ENCODE results near the gene TMEM132C. TPM values are rescaled to one million over a fixed set of nuclear protein-coding genes. Genes with fewer than 3 reads are reported as not detected.

TMEM132C gene
- total RNA-seq, 1 donor from 2014 or later = not detected

DNA sequence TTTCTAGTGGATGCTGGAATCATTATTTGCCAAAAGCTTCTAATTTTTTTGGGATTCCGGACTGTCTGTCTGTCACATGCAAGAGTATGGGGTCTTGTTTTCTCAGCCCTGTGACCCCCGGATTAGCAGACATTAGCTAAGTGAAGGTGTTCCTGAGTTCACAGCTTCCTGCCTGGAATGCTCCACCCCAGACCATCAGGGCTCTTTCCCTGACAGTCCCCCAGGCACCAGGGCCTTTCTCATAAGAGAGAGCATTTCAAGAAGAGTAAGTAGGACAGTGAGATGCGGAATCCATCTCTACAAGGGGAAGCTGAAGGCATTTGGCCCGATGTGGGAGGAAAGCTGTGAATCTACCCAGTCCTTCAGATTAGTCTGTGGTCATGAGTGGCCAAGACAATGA lies 427.5 kb downstream of the TMEM132C start:
- Mint-ChIP-seq H3K36me3 (ENCODE audit: low read depth) (no peaks in the 10 kb centered on the region), H3K9me3 (peaks cover 4% of the 10 kb centered on the region), H3K27ac (no peak overlapping the region), H3K4me1 (ENCODE audit: low read depth) (no peaks in the 10 kb centered on the region), H3K27me3 (ENCODE audit: low read depth) (no peaks in the 10 kb centered on the region), H3K4me3 (ENCODE audit: low read depth) (no peak overlapping the region)
- no peak for DNase-seq (ENCODE audit: low spot score)
- intact Hi-C loops (cut with micrococcal nuclease) = no loop called here

DNA sequence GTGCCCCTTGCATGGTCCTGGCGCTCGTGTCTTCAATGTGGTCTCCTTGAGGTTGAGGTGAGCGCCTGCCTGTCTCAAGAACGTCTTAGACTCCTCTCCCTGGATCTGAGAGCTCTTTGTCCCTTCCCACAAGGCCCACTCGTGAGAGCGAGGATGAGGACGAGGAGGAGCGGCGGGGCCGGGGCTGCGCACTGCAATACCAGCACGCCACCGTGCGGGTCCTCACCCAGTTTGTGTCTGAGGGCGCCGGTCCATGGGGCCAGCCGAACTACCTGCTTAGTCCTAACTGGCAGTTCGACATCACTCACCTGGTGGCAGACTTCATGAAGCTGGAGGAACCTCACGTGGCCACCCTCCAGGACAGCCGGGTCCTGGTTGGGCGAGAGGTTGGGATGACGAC lies 428.7 kb downstream of the TMEM132C start:
- Mint-ChIP-seq H3K4me3 (ENCODE audit: low read depth) (no peak overlapping the region), H3K9me3 (peaks cover 4% of the 10 kb centered on the region), H3K27ac (no peak overlapping the region), H3K4me1 (ENCODE audit: low read depth) (no peaks in the 10 kb centered on the region), H3K36me3 (ENCODE audit: low read depth) (no peaks in the 10 kb centered on the region), H3K27me3 (ENCODE audit: low read depth) (no peaks in the 10 kb centered on the region)
- intact Hi-C loops (cut with micrococcal nuclease) = no loop called here
- no peak for DNase-seq (ENCODE audit: low spot score)

DNA sequence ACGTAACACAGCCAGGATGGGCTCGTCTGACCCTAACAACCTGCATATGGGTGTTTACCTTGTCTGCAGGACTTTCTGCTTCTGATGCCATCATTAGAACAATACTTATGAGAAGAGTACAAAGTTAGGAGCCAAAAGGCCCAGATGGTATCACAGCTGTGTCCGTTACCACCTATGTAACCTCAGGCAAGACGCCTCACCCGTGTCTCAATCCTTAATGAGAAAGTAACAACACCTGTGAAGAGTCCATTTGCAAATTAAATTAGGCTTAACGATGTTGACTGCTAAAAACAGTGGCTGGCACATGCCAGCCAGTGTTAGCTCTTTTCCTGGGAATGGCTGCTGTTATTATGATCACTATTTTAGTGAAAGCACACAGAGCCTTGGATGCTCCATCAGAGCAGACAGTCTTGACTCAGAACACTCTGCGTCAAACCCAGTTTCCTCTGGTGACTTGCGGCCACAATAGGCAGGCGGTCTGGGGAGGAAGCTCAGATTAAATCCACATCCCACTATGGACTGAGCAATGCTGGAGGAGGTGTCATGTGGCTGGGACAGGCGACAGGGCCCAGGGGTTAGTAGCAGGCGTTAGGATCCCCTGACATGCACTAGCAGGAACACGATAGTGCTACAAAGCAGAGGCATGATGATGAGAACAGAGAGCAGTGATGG lies 431.5 kb downstream of the TMEM132C start:
- no peak overlapping the region for H3K4me3 Mint-ChIP-seq (ENCODE audit: low read depth)
- no peak for DNase-seq (ENCODE audit: low spot score)
- peaks cover 4% of the 10 kb centered on the region for H3K9me3 Mint-ChIP-seq
- H3K27ac Mint-ChIP-seq = no peak overlapping the region
- H3K27me3 Mint-ChIP-seq (ENCODE audit: low read depth) = no peaks in the 10 kb centered on the region
- no peaks in the 10 kb centered on the region for H3K36me3 Mint-ChIP-seq (ENCODE audit: low read depth)
- no peaks in the 10 kb centered on the region for H3K4me1 Mint-ChIP-seq (ENCODE audit: low read depth)
- intact Hi-C loops (cut with micrococcal nuclease) = no loop called here

- H3K27ac Mint-ChIP-seq = no peak overlapping the region
- H3K4me3 Mint-ChIP-seq (ENCODE audit: low read depth) = no peak overlapping the region
- H3K9me3 Mint-ChIP-seq = peaks cover 4% of the 10 kb centered on the region
- intact Hi-C loops (cut with micrococcal nuclease) = no loop called here
- DNase-seq (ENCODE audit: low spot score) = no peak
- H3K27me3 Mint-ChIP-seq (ENCODE audit: low read depth) = no peaks in the 10 kb centered on the region
- no peaks in the 10 kb centered on the region for H3K4me1 Mint-ChIP-seq (ENCODE audit: low read depth)
- H3K36me3 Mint-ChIP-seq (ENCODE audit: low read depth) = no peaks in the 10 kb centered on the region
Measured at GRCh38 chr12:128699106-128699505, 432.1 kb downstream of the TMEM132C start.

GRCh38 chr12:128702371-128702770 lies 435.4 kb downstream of the TMEM132C start:
- Mint-ChIP-seq H3K27me3 (ENCODE audit: low read depth) (no peaks in the 10 kb centered on the region), H3K4me3 (ENCODE audit: low read depth) (no peak overlapping the region), H3K9me3 (no peaks in the 10 kb centered on the region), H3K4me1 (ENCODE audit: low read depth) (no peaks in the 10 kb centered on the region), H3K36me3 (ENCODE audit: low read depth) (no peaks in the 10 kb centered on the region), H3K27ac (no peak overlapping the region)
- intact Hi-C loops (cut with micrococcal nuclease) = no loop called here
- no peak for DNase-seq (ENCODE audit: low spot score)

- Mint-ChIP-seq H3K27ac (no peak overlapping the region), H3K9me3 (no peaks in the 10 kb centered on the region), H3K27me3 (ENCODE audit: low read depth) (no peaks in the 10 kb centered on the region), H3K4me1 (ENCODE audit: low read depth) (no peaks in the 10 kb centered on the region), H3K36me3 (ENCODE audit: low read depth) (no peaks in the 10 kb centered on the region), H3K4me3 (ENCODE audit: low read depth) (no peak overlapping the region)
- DNase-seq (ENCODE audit: low spot score) = no peak
- intact Hi-C loops (cut with micrococcal nuclease) = no loop called here
Measured at GRCh38 chr12:128705140-128705539, 438.2 kb downstream of the TMEM132C start.

GRCh38 chr12:128707488-128707887 lies 440.5 kb downstream of the TMEM132C start:
- no peaks in the 10 kb centered on the region for H3K36me3 Mint-ChIP-seq (ENCODE audit: low read depth)
- no peak for DNase-seq (ENCODE audit: low spot score)
- no peak overlapping the region for H3K4me3 Mint-ChIP-seq (ENCODE audit: low read depth)
- H3K27ac Mint-ChIP-seq = no peak overlapping the region
- no peaks in the 10 kb centered on the region for H3K9me3 Mint-ChIP-seq
- H3K4me1 Mint-ChIP-seq (ENCODE audit: low read depth) = no peaks in the 10 kb centered on the region
- H3K27me3 Mint-ChIP-seq (ENCODE audit: low read depth) = no peaks in the 10 kb centered on the region
- intact Hi-C loops (cut with micrococcal nuclease) = no loop called here

DNA sequence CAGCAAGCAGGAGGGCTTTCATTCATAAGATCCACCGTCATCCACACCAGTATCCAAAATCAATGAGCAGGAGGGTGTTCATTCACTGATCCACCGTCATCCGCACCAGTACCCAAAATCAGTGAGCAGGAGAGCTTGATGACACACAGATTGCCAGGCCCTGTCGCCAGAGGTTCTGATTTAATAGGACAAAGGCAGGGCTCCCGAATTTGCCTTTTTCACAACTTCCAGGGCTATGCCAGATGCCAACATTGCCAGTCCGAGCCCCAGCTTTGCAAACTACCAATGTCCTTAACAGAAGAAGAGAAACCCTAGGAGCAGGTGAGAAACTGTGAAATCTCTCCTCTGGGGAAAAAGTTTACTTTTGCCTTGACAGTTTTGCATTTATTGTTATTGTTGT lies 441.8 kb downstream of the TMEM132C start:
- H3K27ac Mint-ChIP-seq = no peak overlapping the region
- DNase-seq (ENCODE audit: low spot score) = no peak
- intact Hi-C loops (cut with micrococcal nuclease) = no loop called here
- H3K4me3 Mint-ChIP-seq (ENCODE audit: low read depth) = no peak overlapping the region
- H3K9me3 Mint-ChIP-seq = no peaks in the 10 kb centered on the region
- no peaks in the 10 kb centered on the region for H3K36me3 Mint-ChIP-seq (ENCODE audit: low read depth)
- H3K27me3 Mint-ChIP-seq (ENCODE audit: low read depth) = no peaks in the 10 kb centered on the region
- no peaks in the 10 kb centered on the region for H3K4me1 Mint-ChIP-seq (ENCODE audit: low read depth)

- Mint-ChIP-seq H3K27me3 (ENCODE audit: low read depth) (no peaks in the 10 kb centered on the region), H3K4me3 (ENCODE audit: low read depth) (no peak overlapping the region), H3K36me3 (ENCODE audit: low read depth) (no peaks in the 10 kb centered on the region), H3K9me3 (no peaks in the 10 kb centered on the region), H3K27ac (no peak overlapping the region), H3K4me1 (ENCODE audit: low read depth) (no peaks in the 10 kb centered on the region)
- DNase-seq (ENCODE audit: low spot score) = no peak
- intact Hi-C loops (cut with micrococcal nuclease) = no loop called here
Measured at GRCh38 chr12:128709660-128710059, 442.7 kb downstream of the TMEM132C start.

DNA sequence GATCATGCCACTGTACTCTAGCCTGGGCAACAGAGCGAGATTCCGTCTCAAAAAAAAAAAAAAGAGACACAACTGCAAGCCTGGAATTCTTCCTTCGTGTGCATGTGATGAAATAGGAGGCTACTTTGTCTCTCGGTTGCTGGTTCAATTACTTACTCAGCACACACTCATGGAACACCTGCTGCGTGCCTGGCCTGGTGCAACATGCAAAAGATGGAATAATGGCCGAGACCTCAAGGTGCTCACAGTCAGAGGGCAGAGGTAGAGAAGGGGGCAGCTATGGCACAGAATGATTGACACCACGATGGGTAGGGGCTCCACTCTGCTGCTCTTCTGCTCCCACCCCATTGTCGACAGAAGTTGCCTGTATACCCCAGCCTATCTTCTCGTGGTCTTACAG lies 444.5 kb downstream of the TMEM132C start:
- intact Hi-C loops (cut with micrococcal nuclease) = no loop called here
- Mint-ChIP-seq H3K36me3 (ENCODE audit: low read depth) (no peaks in the 10 kb centered on the region), H3K4me1 (ENCODE audit: low read depth) (no peaks in the 10 kb centered on the region), H3K27ac (no peak overlapping the region), H3K4me3 (ENCODE audit: low read depth) (no peak overlapping the region), H3K27me3 (ENCODE audit: low read depth) (no peaks in the 10 kb centered on the region), H3K9me3 (peaks cover 1% of the 10 kb centered on the region)
- no peak for DNase-seq (ENCODE audit: low spot score)

DNA sequence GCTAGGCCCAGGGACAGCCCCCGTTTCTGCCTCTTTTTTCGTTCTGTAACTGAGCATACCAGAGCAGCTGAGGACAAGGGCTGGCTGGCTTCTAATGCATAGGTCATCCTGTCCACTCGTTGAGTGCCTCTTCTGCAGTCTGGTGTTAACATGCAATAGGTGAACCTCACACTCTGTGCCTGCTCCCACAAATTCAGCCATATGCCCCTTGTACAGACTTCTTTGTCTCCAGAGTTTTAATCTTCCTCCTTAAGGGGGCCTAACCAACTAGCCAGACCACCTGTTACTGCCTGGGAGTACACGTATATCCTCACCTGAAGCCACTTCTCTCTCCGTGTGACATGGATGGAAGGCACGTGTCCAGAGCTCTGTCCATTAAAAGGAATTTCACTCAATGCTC lies 445.7 kb downstream of the TMEM132C start:
- intact Hi-C loops (cut with micrococcal nuclease) = no loop called here
- DNase-seq (ENCODE audit: low spot score) = no peak
- Mint-ChIP-seq H3K36me3 (ENCODE audit: low read depth) (no peaks in the 10 kb centered on the region), H3K4me1 (ENCODE audit: low read depth) (no peaks in the 10 kb centered on the region), H3K27me3 (ENCODE audit: low read depth) (no peaks in the 10 kb centered on the region), H3K9me3 (peaks cover 6% of the 10 kb centered on the region), H3K4me3 (ENCODE audit: low read depth) (no peak overlapping the region), H3K27ac (no peak overlapping the region)

DNA sequence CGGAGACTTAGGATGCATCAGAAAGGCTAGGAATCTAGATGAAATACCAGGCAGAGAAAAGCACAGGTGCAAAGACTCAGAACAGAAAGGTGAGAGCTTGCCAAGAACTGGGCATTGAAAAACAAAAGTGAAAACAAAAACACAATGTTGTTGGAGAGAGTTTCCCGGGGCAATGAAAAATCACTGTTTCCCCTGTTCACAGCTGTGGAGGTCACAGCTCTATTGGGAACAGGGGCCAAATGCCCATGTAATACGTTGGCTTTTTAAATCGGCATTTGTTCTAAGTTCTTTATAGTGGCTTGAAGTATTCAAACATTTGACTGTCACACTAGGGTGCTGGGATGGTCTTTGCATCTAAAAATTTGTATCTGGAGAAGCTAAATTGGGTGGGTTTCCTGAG lies 448.5 kb downstream of the TMEM132C start:
- Mint-ChIP-seq H3K27me3 (ENCODE audit: low read depth) (no peaks in the 10 kb centered on the region), H3K4me3 (ENCODE audit: low read depth) (no peak overlapping the region), H3K4me1 (ENCODE audit: low read depth) (no peaks in the 10 kb centered on the region), H3K27ac (no peak overlapping the region), H3K9me3 (peaks cover 26% of the 10 kb centered on the region), H3K36me3 (ENCODE audit: low read depth) (no peaks in the 10 kb centered on the region)
- DNase-seq (ENCODE audit: low spot score) = no peak
- intact Hi-C loops (cut with micrococcal nuclease) = no loop called here

DNA sequence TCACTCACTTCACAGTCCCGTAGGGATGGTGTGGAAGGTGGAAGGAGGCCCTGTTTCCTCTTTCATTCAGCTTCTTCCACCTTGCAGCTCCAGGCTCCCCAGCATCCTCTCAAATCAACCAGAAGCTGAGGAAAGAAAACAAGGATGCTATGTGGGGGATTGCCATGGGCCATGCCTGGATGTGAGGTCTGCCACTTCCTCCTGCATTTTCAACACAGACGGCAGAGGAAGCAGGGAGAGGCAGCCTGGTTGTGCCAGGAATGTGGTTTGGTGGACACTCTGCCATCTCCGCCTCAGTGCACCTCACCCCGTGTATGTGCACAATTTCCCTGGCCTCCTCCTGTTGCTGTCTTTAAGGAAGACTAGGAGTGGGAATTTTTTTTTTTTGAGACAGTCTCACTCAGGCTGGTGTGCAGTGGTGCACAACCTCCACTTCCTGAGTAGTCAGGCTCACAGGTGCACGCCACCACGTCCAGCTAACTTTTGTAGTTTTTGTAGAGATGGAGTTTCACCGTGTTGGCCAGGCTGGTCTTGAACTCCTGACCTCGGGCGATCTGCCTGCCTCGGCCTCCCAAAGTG lies 457.6 kb downstream of the TMEM132C start:
- Mint-ChIP-seq H3K27ac (no peak overlapping the region), H3K4me1 (ENCODE audit: low read depth) (no peaks in the 10 kb centered on the region), H3K36me3 (ENCODE audit: low read depth) (no peaks in the 10 kb centered on the region), H3K27me3 (ENCODE audit: low read depth) (peaks cover 2% of the 10 kb centered on the region), H3K4me3 (ENCODE audit: low read depth) (no peak overlapping the region), H3K9me3 (peaks cover 6% of the 10 kb centered on the region)
- no peak for DNase-seq (ENCODE audit: low spot score)
- intact Hi-C loops (cut with micrococcal nuclease) = no loop called here

DNA sequence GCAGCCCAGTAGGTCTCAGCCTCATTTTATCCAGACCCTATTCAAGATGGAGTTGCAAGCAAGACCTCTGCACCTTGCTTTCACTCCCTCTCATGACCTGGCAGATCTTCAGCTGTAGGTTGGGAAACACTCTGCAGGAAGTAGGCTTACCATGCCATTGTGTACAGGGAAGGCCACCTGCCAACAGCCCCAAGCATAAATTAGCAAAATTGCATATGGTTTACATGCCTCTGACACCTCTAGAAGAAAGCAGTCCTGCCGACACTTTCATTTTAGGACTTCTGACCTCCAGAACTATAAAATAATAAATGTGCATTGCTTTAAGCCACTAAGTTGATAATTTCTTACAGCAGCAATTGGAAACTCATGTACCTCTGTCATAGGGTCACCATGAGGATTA lies 459.9 kb downstream of the TMEM132C start:
- no peaks in the 10 kb centered on the region for H3K9me3 Mint-ChIP-seq
- H3K27ac Mint-ChIP-seq = no peak overlapping the region
- H3K4me3 Mint-ChIP-seq (ENCODE audit: low read depth) = no peak overlapping the region
- H3K36me3 Mint-ChIP-seq (ENCODE audit: low read depth) = no peaks in the 10 kb centered on the region
- intact Hi-C loops (cut with micrococcal nuclease) = no loop called here
- no peaks in the 10 kb centered on the region for H3K4me1 Mint-ChIP-seq (ENCODE audit: low read depth)
- peaks cover 3% of the 10 kb centered on the region for H3K27me3 Mint-ChIP-seq (ENCODE audit: low read depth)
- no peak for DNase-seq (ENCODE audit: low spot score)

Data from activated T-helper 2 cell treated with anti-CD3 and anti-CD28 coated beads, Interferon-gamma antibody, Interleukin-2, Interleukin-4, amounts not matched to agents 10 μg/mL and 5 μg/mL and 100 μg/mL, durations not matched to agents 14 hours and 24 hours and 36 hours (primary cell).